ENCODE data around the gene HS1BP3.

HS1BP3 gene

GRCh38 chr2:20594957-20595356, 55.9 kb downstream of the HS1BP3 start:
- no peak overlapping the region for H3K4me3 ChIP-seq (ENCODE audit: low read depth, low read length)
- ChIA-PET CTCF (interaction anchor here (1.1 to 2.8 kb wide), 2 partner anchors 23 to 40 kb away, joined by 4 to 6 read pairs; no protein-coding TSS in a partner anchor), POLR2A (interaction anchor here (3.5 kb wide), 1 partner anchor 147 kb away, joined by 33 read pairs; the partner anchor contains the start of gene RHOB)
- TF ChIP-seq CTCF (IDR thresholded peaks at IDR 0.05; ENCODE audit: insufficient read depth, low read length, missing control alignments), result no peak
- DNase-seq (ENCODE audit: low read depth, low spot score), result no peak

- CTCF ChIA-PET, result interaction anchor here (1.2 to 2.8 kb wide), 3 partner anchors 9 to 40 kb away, joined by 3 to 6 read pairs (median 3); no protein-coding TSS in a partner anchor
- no peak overlapping the region for H3K4me3 ChIP-seq (ENCODE audit: low read depth, low read length)
- DNase-seq (ENCODE audit: low read depth, low spot score), result no peak
- no peak for TF ChIP-seq CTCF (IDR thresholded peaks at IDR 0.05; ENCODE audit: insufficient read depth, low read length, missing control alignments)
- POLR2A ChIA-PET, result interaction anchor here (3.5 kb wide), 1 partner anchor 147 kb away, joined by 33 read pairs; the partner anchor contains the start of gene RHOB
These were observed 56.7 kb downstream of the HS1BP3 start for GRCh38 chr2:20594048-20594750.

GRCh38 chr2:20593072-20594034, 57.5 kb downstream of the HS1BP3 start:
- TF ChIP-seq CTCF (IDR thresholded peaks at IDR 0.05; ENCODE audit: insufficient read depth, low read length, missing control alignments), result no peak
- ChIA-PET POLR2A (interaction anchor here (3.5 kb wide), 1 partner anchor 146 kb away, joined by 33 read pairs; the partner anchor contains the start of gene RHOB), CTCF (interaction anchor here (1.2 to 2.8 kb wide), 3 partner anchors 8 to 41 kb away, joined by 3 to 6 read pairs (median 3); no protein-coding TSS in a partner anchor)
- no peak overlapping the region for H3K4me3 ChIP-seq (ENCODE audit: low read depth, low read length)
- no peak for DNase-seq (ENCODE audit: low read depth, low spot score)

- H3K4me3 ChIP-seq (ENCODE audit: low read depth, low read length), result no peak overlapping the region
- CTCF ChIA-PET, result interaction anchor here (0.8 to 2.8 kb wide), 3 partner anchors 7 to 42 kb away, joined by 3 to 6 read pairs (median 3); no protein-coding TSS in a partner anchor
- POLR2A ChIA-PET, result no interaction called here
- TF ChIP-seq CTCF (IDR thresholded peaks at IDR 0.05; ENCODE audit: insufficient read depth, low read length, missing control alignments), result no peak
- DNase-seq (ENCODE audit: low read depth, low spot score), result no peak
These were observed 58.5 kb downstream of the HS1BP3 start for GRCh38 chr2:20592106-20593071.

GRCh38 chr2:20590704-20591515, 60.0 kb downstream of the HS1BP3 start:
- POLR2A ChIA-PET, result interaction anchor here (4.0 kb wide), 1 partner anchor 143 kb away, joined by 23 read pairs; the partner anchor contains the start of gene RHOB

More at GRCh38 chr2:20590704-20591515, 60.0 kb downstream of the HS1BP3 start:
- TF ChIP-seq CTCF (IDR thresholded peaks at IDR 0.05; ENCODE audit: insufficient read depth, low read length, missing control alignments), result no peak
- H3K4me3 ChIP-seq (ENCODE audit: low read depth, low read length), result no peak overlapping the region
- no peak for DNase-seq (ENCODE audit: low read depth, low spot score)
- CTCF ChIA-PET, result interaction anchor here (0.9 to 1.2 kb wide), 2 partner anchors 10 to 147 kb away, joined by 3 to 7 read pairs; no protein-coding TSS in a partner anchor
